Common myeloid progenitor, CD34-positive (primary cell): ENCODE data around the gene GDA.
A peak's percentile ranks its signal among the peaks of the same experiment; 100 is the strongest.
"Not testable (repeated sequence)": the region's sequence is repeated elsewhere in the genome, so short reads cannot be mapped to it uniquely, and the experiment has no call there.

Experiments used
- CTCF ChIA-PET: fragments of 350-600 bp; sonication (Branson Sonifier 250); formaldehyde crosslinking; loops from one replicate; lab custom pipeline; 2021; ENCODE audit warnings: antibody characterized with exemption; lab: Charles Lee
- POLR2A ChIA-PET: fragments of 350-600 bp; sonication (Branson Sonifier 250); formaldehyde crosslinking; loops from one replicate; lab custom pipeline; 2021; ENCODE audit warnings: antibody characterized with exemption; lab: Charles Lee
- DNase-seq, 3 donors: peaks; one replicate each; pipeline versions ENCODE4 v3.0.0 to v3.0.0-alpha.2; 2013
- H3K27ac ChIP-seq, 2 experiments: 1 replicate in 1 of 2; 2 replicates in 1 of 2; pipeline ENCODE4 v1.7.0; 2013; ENCODE audit warnings: inconsistent platforms in 2 of 2, low read length in 2 of 2, mild to moderate bottlenecking in 2 of 2, low read depth in 1 of 2, moderate library complexity in 1 of 2; ENCODE audit not compliant: severe bottlenecking in 2 of 2, insufficient read depth in 1 of 2, poor library complexity in 1 of 2
- H3K27me3 ChIP-seq, 5 experiments: replicated peaks in 2 of 5; 1 replicate in 3 of 5; 2 replicates in 2 of 5; pipeline versions ENCODE4 v1.6.1 to v1.7.0; 2013; ENCODE audit warnings: low read length in 4 of 5, mild to moderate bottlenecking in 2 of 5, moderate library complexity in 2 of 5, inconsistent platforms in 1 of 5; ENCODE audit not compliant: insufficient read depth in 5 of 5, control insufficient read depth in 4 of 5
- H3K36me3 ChIP-seq, 4 experiments: 1 replicate in 2 of 4; 2 replicates in 2 of 4; pipeline versions ENCODE4 v1.6.1 to v1.7.0; 2013; ENCODE audit warnings: low read length in 3 of 4, control low read depth in 1 of 4, mild to moderate bottlenecking in 1 of 4; ENCODE audit not compliant: control insufficient read depth in 4 of 4, insufficient read depth in 4 of 4
- H3K4me1 ChIP-seq, 4 experiments: 1 replicate in 3 of 4; 2 replicates in 1 of 4; pipeline versions ENCODE4 v1.6.1 to v1.7.1; 2013; ENCODE audit warnings: low read length in 3 of 4, mild to moderate bottlenecking in 3 of 4, control low read depth in 1 of 4, inconsistent platforms in 1 of 4, moderate library complexity in 1 of 4; ENCODE audit not compliant: control insufficient read depth in 4 of 4, insufficient read depth in 4 of 4; ENCODE audit errors: control extremely low read depth in 1 of 4
- H3K4me3 ChIP-seq, 7 experiments: 1 replicate in 4 of 7; 2 replicates in 3 of 7; pipeline versions ENCODE4 v1.5.1 to v1.7.0; 2013; ENCODE audit warnings: mild to moderate bottlenecking in 7 of 7, low read length in 6 of 7, moderate library complexity in 6 of 7, inconsistent platforms in 2 of 7, low read depth in 2 of 7, control low read depth in 1 of 7; ENCODE audit not compliant: insufficient read depth in 4 of 7, control insufficient read depth in 1 of 7; ENCODE audit errors: extremely low read depth in 1 of 7
- H3K9me3 ChIP-seq, 5 experiments: 1 replicate in 4 of 5; 2 replicates in 1 of 5; pipeline versions ENCODE4 v1.6.1 to v1.7.1; 2013; ENCODE audit warnings: low read length in 4 of 5, mild to moderate bottlenecking in 2 of 5, inconsistent platforms in 1 of 5, low read depth in 1 of 5, moderate library complexity in 1 of 5; ENCODE audit not compliant: control insufficient read depth in 4 of 5, insufficient read depth in 2 of 5; ENCODE audit errors: control extremely low read depth in 1 of 5
- WGBS: methylation state at CpG from one replicate; pipeline ENCODE4 v1.1.5; 2013; ENCODE audit not compliant: insufficient coverage; 5-methylcytosine and 5-hydroxymethylcytosine counted together

Gene GDA

DNA sequence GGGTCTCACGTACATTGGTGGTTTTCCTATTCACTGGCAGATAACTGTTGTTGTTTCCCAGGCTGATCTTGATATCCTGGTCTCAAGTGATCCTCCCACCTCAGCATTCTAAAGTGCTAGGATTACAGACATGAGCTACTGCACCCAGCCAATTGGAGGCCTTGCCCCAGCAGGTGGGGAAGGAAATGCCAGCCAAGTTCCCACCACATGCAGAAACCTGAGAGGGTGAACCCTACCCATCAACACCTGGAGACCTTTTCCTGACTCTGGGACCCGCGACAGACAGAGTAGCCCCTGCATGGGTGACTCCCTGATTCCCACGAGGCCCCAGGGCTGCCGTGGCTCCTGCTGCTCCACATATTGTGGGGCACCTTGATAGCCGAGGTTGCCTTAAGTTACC lies 107.7 kb downstream of the GDA start:
- Histone ChIP-seq H3K27me3 (peaks cover 0 to 5% (median 0%) of the 10 kb centered on the region in 5 experiments), H3K9me3 (no peaks in the 10 kb centered on the region), H3K27ac (no peak overlapping the region), H3K4me1 (no peaks in the 10 kb centered on the region), H3K36me3 (no peaks in the 10 kb centered on the region), H3K4me3 (no peak overlapping the region)
- ChIA-PET CTCF (no interaction called here), POLR2A (interaction anchor here (0.6 kb wide), 1 partner anchor 54 kb away, joined by 9 read pairs; no protein-coding TSS in a partner anchor)
- no peak for DNase-seq
- 91% methylated on average over 5 of the region's 6 CpGs for WGBS

GRCh38 chr9:72257814-72258213 lies 108.6 kb downstream of the GDA start:
- ChIA-PET CTCF (interaction anchor here (0.9 to 1.2 kb wide), 2 partner anchors 14 to 25 kb away, joined by 3 to 5 read pairs; no protein-coding TSS in a partner anchor), POLR2A (no interaction called here)
- Histone ChIP-seq H3K4me1 (no peaks in the 10 kb centered on the region), H3K27me3 (peaks cover 0 to 5% (median 0%) of the 10 kb centered on the region in 5 experiments), H3K27ac (no peak overlapping the region), H3K4me3 (no peak overlapping the region), H3K36me3 (no peaks in the 10 kb centered on the region), H3K9me3 (no peaks in the 10 kb centered on the region)
- WGBS = 83% methylated on average over 3 of the region's 3 CpGs
- DNase-seq = no peak

DNA sequence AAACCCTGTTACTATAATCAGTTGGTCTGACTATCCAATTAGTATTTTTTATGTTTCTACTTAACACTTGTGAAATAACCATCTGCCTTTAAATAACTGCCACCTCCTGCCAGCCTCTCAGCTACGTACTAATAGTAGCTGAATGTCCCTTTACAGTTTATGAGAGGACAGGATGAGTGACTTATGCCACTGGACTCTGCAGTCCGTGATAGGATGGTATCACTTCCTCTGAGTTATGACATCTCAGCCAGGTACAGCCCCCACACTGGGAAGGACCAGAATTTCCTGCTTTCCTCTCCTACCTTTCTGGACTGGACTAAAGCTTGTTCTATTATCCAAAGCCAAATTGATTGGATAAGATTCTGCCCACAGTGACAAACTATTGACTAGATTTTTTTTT lies 112.8 kb downstream of the GDA start:
- 58% methylated on average over 1 of the region's 2 CpGs for WGBS

DNA sequence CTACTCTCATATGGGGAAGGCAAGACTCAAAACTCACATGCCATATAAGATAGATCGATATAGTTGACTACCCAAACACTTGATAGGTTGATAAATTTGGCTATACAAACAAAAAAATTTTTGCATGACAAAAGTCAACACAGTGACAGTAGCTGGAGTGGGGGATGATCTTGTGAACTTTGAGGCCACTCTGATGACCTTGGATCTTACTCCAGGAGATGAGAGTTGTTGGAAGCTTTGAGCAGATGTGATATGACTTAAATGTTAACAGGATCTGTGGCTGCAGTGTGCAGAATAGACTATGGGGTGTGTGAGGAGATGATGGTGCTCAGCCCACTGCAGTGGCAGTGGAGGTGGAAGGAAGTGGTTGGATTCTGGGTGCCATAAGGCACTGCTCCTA lies 114.3 kb downstream of the GDA start:
- Histone ChIP-seq H3K4me1 (no peaks in the 10 kb centered on the region), H3K27ac (no peak overlapping the region), H3K27me3 (peaks cover 0 to 7% (median 0%) of the 10 kb centered on the region in 5 experiments), H3K4me3 (no peak overlapping the region), H3K36me3 (no peaks in the 10 kb centered on the region), H3K9me3 (no peaks in the 10 kb centered on the region)
- no CpG with 5 or more reads among the region's 1 CpG for WGBS
- CTCF ChIA-PET = interaction anchor here (0.6 to 1.0 kb wide), 2 partner anchors 13 to 143 kb away, joined by 3 to 5 read pairs; no protein-coding TSS in a partner anchor
- DNase-seq = no peak
- POLR2A ChIA-PET = no interaction called here

More for the DNA sequence above, 112.8 kb downstream of the GDA start:
- CTCF ChIA-PET = interaction anchor here (1.1 to 1.2 kb wide), 2 partner anchors 15 to 18 kb away, joined by 3 to 4 read pairs; no protein-coding TSS in a partner anchor
- H3K9me3 ChIP-seq = no peaks in the 10 kb centered on the region
- no peak overlapping the region for H3K4me3 ChIP-seq
- no peaks in the 10 kb centered on the region for H3K4me1 ChIP-seq
- POLR2A ChIA-PET = no interaction called here
- H3K27me3 ChIP-seq = peaks cover 0 to 5% (median 0%) of the 10 kb centered on the region in 5 experiments
- no peak overlapping the region for H3K27ac ChIP-seq
- no peaks in the 10 kb centered on the region for H3K36me3 ChIP-seq
- DNase-seq = no peak

- H3K27me3 ChIP-seq = peaks cover 0 to 2% (median 0%) of the 10 kb centered on the region in 5 experiments
- H3K4me3 ChIP-seq = no peak overlapping the region
- no peaks in the 10 kb centered on the region for H3K9me3 ChIP-seq
- H3K36me3 ChIP-seq = no peaks in the 10 kb centered on the region
- CTCF ChIA-PET = interaction anchor here (9.1 kb wide), 1 partner anchor 231 kb away, joined by 114 read pairs; no protein-coding TSS in a partner anchor
- H3K27ac ChIP-seq = no peak overlapping the region
- no peak for DNase-seq
- POLR2A ChIA-PET = no interaction called here
- no peaks in the 10 kb centered on the region for H3K4me1 ChIP-seq
- 95% methylated on average over 3 of the region's 3 CpGs for WGBS
These were observed 119.7 kb downstream of the GDA start for GRCh38 chr9:72268961-72269360.

GRCh38 chr9:72270359-72270758 lies 121.1 kb downstream of the GDA start:
- H3K9me3 ChIP-seq, POLR2A ChIA-PET, H3K27me3 ChIP-seq, H3K36me3 ChIP-seq, DNase-seq, H3K4me1 ChIP-seq, H3K4me3 ChIP-seq, H3K27ac ChIP-seq: not testable (repeated sequence)
- 100% methylated on average over 3 of the region's 3 CpGs for WGBS
- CTCF ChIA-PET = interaction anchor here (0.8 to 9.1 kb wide), 3 partner anchors 10 to 552 kb away, joined by 3 to 114 read pairs (median 12); no protein-coding TSS in a partner anchor

- POLR2A ChIA-PET = no interaction called here
- Histone ChIP-seq H3K27ac (no peak overlapping the region), H3K9me3 (no peaks in the 10 kb centered on the region), H3K27me3 (peaks cover 0 to 5% (median 0%) of the 10 kb centered on the region in 5 experiments), H3K36me3 (no peaks in the 10 kb centered on the region), H3K4me3 (no peak overlapping the region), H3K4me1 (peaks cover 0 to 6% (median 1%) of the 10 kb centered on the region in 4 experiments)
- DNase-seq = peak; percentile 33 to 68 (median 58)
- CTCF ChIA-PET = interaction anchor here (0.6 to 9.1 kb wide), 11 partner anchors 8 to 325 kb away, joined by 3 to 114 read pairs (median 4); no protein-coding TSS in a partner anchor
- 68% methylated on average over 5 of the region's 9 CpGs for WGBS
These were observed 122.6 kb downstream of the GDA start for GRCh38 chr9:72271613-72272478.
